GM21529 (cell line): Measurements from ENCODE around the gene RPL18A.

Experiments
- ATAC-seq: cut with Tn5 transposase; IDR thresholded peaks from one replicate; pipeline ENCODE4 v1.9.1; 2021; ENCODE audit not compliant: unreplicated experiment

RPL18A gene

GRCh38 chr19:17908244-17908643 lies 48.5 kb downstream of the RPL18A start:
- no peak for ATAC-seq

- ATAC-seq = no peak
These were observed 49.5 kb downstream of the RPL18A start for GRCh38 chr19:17909003-17909732.

DNA sequence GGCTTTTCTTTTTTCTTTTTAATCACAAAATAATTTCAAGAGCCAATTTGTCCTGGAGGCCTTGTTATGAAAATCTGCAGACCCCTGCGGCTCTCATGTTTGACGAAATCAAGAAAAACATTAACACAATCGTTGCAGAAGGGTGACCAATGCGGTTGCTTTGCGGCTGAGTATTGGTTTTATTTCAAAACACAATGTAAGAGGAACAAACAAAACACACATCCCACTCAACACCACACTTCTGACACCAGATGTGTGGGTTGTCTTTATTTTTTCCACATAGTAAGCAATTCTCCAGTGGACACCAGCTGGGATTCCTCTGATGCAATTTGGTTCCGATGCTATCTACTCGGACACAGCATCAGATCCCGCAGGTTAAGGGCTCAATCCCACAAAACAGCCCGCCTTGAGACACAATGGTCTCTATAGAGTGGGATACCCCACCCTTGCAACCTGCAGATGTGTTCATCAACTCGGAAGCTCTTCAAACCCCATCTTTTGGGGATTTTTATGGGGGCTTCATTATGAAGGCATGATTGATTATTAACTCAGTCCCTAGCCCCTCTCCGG lies 51.2 kb downstream of the RPL18A start:
- ATAC-seq = no peak
